Measurements from ENCODE around the gene VSTM4. TPM values are rescaled to one million over a fixed set of nuclear protein-coding genes. Genes with fewer than 3 reads are reported as not detected.

The VSTM4 gene
- total and polyA plus RNA-seq, 2 experiments from 2014 or later: 0.21 to 0.66 TPM

DNA sequence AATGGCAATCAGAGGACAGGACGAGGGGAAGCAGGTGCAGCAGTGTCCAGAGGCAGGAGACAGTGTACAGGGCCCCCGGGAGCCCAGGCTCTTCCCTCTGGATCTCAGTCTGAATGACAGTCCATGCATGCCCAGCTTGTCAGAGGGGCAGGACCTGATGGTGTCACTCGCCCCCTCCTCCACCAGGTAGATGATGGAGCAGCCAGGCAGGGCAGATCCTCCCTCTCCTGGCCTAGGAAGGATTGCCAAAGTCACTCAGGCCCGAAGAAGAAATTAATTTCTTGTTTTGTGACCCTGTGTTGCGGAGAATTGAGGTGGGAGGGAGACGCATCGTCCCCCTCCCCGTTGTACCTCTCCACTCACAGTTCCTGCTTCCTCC, 4.0 kb downstream of the VSTM4 start (continued):
- TF ChIP-seq, protein P1, sequence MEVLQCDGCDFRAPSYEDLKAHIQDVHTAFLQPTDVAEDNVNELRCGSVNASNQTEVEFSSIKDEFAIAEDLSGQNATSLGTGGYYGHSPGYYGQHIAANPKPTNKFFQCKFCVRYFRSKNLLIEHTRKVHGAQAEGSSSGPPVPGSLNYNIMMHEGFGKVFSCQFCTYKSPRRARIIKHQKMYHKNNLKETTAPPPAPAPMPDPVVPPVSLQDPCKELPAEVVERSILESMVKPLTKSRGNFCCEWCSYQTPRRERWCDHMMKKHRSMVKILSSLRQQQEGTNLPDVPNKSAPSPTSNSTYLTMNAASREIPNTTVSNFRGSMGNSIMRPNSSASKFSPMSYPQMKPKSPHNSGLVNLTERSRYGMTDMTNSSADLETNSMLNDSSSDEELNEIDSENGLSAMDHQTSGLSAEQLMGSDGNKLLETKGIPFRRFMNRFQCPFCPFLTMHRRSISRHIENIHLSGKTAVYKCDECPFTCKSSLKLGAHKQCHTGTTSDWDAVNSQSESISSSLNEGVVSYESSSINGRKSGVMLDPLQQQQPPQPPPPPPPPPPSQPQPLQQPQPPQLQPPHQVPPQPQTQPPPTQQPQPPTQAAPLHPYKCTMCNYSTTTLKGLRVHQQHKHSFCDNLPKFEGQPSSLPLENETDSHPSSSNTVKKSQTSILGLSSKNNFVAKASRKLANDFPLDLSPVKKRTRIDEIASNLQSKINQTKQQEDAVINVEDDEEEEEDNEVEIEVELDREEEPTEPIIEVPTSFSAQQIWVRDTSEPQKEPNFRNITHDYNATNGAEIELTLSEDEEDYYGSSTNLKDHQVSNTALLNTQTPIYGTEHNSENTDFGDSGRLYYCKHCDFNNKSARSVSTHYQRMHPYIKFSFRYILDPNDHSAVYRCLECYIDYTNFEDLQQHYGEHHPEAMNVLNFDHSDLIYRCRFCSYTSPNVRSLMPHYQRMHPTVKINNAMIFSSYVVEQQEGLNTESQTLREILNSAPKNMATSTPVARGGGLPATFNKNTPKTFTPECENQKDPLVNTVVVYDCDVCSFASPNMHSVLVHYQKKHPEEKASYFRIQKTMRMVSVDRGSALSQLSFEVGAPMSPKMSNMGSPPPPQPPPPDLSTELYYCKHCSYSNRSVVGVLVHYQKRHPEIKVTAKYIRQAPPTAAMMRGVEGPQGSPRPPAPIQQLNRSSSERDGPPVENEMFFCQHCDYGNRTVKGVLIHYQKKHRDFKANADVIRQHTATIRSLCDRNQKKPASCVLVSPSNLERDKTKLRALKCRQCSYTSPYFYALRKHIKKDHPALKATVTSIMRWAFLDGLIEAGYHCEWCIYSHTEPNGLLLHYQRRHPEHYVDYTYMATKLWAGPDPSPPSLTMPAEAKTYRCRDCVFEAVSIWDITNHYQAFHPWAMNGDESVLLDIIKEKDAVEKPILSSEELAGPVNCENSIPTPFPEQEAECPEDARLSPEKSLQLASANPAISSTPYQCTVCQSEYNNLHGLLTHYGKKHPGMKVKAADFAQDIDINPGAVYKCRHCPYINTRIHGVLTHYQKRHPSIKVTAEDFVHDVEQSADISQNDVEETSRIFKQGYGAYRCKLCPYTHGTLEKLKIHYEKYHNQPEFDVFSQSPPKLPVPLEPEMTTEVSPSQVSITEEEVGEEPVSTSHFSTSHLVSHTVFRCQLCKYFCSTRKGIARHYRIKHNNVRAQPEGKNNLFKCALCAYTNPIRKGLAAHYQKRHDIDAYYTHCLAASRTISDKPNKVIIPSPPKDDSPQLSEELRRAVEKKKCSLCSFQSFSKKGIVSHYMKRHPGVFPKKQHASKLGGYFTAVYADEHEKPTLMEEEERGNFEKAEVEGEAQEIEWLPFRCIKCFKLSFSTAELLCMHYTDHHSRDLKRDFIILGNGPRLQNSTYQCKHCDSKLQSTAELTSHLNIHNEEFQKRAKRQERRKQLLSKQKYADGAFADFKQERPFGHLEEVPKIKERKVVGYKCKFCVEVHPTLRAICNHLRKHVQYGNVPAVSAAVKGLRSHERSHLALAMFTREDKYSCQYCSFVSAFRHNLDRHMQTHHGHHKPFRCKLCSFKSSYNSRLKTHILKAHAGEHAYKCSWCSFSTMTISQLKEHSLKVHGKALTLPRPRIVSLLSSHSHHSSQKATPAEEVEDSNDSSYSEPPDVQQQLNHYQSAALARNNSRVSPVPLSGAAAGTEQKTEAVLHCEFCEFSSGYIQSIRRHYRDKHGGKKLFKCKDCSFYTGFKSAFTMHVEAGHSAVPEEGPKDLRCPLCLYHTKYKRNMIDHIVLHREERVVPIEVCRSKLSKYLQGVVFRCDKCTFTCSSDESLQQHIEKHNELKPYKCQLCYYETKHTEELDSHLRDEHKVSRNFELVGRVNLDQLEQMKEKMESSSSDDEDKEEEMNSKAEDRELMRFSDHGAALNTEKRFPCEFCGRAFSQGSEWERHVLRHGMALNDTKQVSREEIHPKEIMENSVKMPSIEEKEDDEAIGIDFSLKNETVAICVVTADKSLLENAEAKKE (CRISPR knock-in tag; IDR thresholded peaks at IDR 0.05): no peak
- TF ChIP-seq POLR2AphosphoS5 (IDR thresholded peaks at IDR 0.05; ENCODE audit: low read depth) (no peak), EZH2phosphoT487 (IDR thresholded peaks at IDR 0.05; ENCODE audit: unreplicated experiment) (no peak), STAT1 (IDR thresholded peaks at IDR 0.05; ENCODE audit: unreplicated experiment) (no peak), ZNF331 (CRISPR knock-in tag; IDR thresholded peaks at IDR 0.05; ENCODE audit: low read depth) (no peak), CREB1 (CRISPR knock-in tag; IDR thresholded peaks at IDR 0.05; ENCODE audit: low read depth) (no peak), JUNB (IDR thresholded peaks at IDR 0.05; ENCODE audit: unreplicated experiment) (no peak)
- TF ChIP-seq, protein P2, sequence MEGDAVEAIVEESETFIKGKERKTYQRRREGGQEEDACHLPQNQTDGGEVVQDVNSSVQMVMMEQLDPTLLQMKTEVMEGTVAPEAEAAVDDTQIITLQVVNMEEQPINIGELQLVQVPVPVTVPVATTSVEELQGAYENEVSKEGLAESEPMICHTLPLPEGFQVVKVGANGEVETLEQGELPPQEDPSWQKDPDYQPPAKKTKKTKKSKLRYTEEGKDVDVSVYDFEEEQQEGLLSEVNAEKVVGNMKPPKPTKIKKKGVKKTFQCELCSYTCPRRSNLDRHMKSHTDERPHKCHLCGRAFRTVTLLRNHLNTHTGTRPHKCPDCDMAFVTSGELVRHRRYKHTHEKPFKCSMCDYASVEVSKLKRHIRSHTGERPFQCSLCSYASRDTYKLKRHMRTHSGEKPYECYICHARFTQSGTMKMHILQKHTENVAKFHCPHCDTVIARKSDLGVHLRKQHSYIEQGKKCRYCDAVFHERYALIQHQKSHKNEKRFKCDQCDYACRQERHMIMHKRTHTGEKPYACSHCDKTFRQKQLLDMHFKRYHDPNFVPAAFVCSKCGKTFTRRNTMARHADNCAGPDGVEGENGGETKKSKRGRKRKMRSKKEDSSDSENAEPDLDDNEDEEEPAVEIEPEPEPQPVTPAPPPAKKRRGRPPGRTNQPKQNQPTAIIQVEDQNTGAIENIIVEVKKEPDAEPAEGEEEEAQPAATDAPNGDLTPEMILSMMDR (conservative IDR thresholded peaks at IDR 0.05; ENCODE audit: low read depth in 2 of 2): no peak
- TF ChIP-seq, protein P3, sequence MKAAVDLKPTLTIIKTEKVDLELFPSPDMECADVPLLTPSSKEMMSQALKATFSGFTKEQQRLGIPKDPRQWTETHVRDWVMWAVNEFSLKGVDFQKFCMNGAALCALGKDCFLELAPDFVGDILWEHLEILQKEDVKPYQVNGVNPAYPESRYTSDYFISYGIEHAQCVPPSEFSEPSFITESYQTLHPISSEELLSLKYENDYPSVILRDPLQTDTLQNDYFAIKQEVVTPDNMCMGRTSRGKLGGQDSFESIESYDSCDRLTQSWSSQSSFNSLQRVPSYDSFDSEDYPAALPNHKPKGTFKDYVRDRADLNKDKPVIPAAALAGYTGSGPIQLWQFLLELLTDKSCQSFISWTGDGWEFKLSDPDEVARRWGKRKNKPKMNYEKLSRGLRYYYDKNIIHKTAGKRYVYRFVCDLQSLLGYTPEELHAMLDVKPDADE (IDR thresholded peaks at IDR 0.05): no peak

All from GM23338 (cell line).